HG03342 (cell line): Measurements from ENCODE around the gene STEAP2.

Experiments used
- ATAC-seq: cut with Tn5 transposase; IDR thresholded peaks from one replicate; pipeline ENCODE4 v1.9.1; 2021; ENCODE audit warnings: mild to moderate bottlenecking, moderate library complexity; ENCODE audit not compliant: unreplicated experiment

The STEAP2 gene

DNA sequence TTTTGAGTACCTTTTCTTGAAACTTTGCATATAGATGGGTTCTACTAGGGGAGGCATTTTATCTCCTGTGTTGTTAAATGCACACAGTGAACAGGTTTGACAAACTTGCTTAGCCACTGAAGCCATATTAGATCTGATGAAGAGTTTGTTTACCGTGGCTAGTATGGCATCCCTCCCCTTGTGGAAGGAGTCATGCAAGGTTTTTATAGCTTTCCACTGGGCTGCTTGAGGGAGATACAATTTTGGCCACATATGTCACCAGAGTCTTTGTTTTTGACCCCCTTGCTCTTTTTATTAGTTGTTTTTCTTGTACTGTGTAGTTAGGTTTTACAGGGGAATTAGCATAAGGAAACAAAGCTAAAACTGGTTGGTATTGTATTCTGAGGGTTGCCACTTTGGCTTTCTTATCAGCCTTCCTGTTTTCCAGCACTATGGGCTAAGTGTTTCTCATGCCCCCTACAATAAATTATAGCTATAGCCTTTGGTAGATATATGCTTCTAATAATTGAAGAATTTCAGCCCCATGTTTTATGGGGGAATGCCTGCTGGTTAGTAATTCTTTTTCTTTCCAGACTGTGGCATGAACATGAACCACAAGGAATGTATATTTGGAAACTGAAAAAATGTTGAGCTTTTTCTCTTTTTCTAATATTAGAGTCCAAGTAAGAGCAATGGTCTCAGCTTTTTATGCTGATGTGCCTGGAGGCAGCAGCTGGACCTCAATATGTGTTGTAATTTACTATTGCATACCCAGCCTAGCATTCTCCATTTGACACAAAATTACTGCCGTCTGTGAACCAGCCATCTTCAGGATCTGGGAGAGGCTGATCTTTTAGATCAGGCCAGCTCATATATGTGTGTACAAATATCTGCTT lies 18.4 kb upstream of the STEAP2 start:
- ATAC-seq: no peak

DNA sequence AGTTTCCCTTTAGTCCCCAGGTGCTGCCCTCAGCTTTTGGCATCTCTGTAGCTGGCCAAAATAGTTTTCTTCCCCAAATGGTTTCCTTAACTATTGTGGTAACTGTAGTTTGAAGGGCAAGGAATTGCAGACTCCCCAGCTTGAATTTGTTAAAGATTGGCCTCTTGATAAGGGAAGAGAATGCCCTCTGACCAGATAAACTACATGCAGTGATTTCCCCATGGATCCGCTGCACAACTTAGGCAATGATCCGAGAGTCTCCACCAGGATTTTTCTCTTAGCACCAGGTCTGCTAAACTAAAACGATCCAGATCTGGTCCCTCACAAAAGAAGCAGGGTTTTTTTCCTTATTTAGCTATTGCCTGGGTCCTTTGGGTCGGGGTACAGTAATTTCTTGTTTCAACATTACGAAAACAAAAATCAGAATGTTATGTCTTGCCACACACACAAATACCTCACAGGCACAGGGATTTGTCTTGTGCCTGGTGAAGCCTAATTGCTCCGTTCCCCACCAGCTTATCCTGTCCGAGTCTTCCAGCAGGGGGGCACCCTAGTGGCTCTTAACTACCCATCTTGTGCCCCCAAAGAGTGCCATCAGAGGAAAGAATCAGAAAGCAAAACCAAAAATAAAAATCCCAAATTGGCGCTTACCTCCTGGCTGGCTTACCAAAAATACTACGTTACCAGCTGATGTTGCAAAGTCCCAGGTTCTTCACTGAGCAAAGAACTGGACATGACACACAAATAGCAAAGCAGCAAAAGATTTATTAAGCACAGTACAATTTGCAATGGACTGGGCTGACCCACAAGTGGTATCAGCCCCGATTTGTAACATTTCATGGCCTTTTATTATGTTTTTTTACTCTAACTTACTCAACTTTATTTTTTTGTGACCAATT lies 16.4 kb upstream of the STEAP2 start:
- no peak for ATAC-seq

DNA sequence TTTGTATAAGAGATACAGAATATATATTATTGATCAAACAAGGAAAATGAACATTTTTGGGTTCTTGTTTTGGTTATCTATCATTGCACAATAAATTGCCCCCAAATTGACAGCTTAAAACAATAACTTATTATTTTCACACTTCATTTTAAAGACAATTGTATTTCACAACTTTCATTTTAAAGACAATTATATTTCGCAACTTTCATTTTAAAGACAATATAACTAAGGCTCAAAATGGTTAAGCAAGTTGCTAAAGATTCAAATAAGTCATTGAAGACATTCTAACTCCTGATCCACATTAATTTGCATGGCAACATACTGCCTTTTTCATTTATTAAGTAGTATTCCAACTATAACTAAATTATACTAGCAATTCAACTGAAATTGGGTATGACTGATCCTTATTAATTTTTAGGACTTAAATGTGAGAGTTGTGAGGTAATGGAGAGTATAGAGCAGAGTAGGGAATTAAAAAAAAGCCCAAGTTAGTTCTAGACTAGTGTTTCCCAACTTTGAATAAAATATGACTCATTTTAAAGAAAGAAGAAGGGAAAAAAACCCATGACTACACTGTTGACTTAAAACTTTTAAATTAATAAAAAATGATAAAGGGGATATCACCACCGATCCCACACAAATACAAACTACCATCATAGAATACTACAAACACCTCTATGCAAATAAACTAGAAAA lies 9.9 kb upstream of the STEAP2 start:
- ATAC-seq: no peak

DNA sequence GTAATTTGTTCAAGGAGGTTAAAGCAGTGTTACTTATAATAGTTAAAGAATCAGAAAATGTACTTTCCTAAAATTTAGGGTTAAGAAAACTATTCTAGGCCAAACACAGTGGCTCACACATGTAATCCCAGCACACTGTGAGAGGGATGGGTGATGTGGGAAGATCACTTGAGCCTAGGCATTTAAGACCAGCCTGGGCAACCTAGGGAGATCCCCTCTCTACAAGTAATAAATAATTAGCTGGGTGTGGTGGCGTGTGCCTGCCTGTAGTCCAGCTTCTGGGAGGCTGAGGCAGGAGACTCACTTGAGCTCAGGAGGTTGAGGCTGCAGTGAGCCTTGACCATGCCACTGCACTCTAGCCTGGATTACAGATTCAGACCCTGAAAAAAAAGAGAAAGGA lies 3.6 kb upstream of the STEAP2 start:
- no peak for ATAC-seq

DNA sequence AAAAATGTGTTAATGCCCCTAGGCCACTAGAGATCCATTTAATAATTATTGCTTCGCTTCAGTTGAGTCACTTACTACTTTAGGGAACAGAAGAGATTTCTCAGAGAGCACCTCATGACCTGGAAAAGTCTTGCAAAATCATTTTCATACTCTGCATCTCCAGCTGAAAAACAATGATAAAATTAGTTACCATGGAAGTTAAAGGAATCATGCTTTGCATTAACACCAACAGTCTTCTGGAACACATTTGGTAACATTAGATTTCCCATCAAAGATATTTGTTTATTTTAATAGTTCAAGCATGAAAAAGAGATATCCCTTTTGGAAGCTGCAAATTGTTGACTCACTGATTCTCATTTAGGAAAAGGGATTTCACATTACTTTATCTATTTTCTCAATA lies 1.8 kb upstream of the STEAP2 start:
- no peak for ATAC-seq

DNA sequence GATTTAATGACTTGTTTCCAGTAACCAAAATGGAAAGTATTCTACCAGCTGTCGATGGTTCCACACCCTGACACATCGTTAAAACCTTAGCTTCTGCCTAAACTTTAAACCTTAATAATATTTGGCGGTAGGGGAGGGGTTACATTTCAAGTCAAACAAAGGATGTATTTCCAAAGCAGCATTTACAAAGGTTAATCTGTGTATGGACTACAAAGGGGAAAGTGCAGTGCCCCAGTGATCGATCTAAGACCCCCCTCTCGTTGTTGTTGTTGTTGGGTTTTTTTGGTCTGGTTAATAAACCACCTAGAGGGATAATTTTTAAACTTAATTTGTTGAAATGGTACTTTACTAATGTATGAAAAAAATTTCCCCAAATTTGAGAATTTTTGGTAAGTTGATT lies 1.1 kb upstream of the STEAP2 start:
- ATAC-seq: no peak

DNA sequence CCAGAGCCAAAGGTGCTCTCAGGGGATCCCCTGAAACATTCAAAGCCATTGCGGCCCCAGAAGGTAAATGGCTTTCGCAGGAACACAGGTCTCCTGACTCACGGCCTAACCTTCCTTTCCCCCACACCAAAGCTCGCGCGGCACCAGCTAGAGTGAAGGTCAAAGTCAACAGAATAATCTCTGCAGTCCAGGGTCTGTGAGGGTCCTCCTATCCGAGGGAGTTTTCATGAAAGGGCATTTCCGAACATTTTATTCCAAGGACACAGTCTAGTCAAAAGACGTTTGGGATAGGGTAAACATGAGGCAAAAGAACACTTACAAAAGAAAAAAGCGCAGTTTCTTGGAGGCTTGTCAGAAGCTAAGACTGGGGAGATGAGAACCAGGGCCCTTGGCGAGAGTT lies 559 bp upstream of the STEAP2 start:
- peak; percentile 9 for ATAC-seq

DNA sequence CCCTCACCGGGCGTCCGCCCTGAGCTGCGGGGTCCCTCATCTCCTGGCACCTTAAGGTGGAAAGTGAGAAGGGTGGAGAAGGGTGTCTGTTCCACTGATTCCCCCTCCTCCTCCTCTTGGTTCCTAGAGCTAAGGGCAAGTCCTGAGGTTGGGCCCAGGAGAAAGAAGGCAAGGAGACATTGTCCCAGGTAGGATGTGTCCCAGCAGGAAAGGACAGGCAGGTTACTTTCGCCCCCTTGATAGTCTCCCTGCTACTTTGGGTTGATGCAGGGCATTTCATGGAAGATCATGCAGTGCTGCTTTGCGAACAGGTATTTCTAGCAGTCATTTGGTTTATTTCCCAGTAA lies 582 bp downstream of the STEAP2 start:
- no peak for ATAC-seq

DNA sequence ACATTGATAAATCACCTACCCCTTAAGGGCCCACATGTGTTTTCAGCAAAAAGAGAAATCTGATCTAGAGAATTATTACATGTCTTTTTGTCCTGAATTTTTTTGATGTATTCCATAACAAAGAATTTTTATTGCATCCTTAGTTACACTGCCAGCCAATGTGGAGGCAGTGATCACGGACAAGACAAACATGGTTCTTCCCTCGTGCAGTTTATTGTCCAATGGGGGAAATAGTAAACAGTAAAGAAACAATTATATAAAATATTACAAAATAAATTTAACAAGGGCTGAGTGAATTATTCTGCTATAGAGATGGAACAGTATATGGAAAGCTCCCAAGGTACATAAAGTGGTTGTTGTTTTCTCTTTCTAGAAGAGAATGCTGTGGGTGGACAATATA lies 2.0 kb downstream of the STEAP2 start:
- no peak for ATAC-seq

DNA sequence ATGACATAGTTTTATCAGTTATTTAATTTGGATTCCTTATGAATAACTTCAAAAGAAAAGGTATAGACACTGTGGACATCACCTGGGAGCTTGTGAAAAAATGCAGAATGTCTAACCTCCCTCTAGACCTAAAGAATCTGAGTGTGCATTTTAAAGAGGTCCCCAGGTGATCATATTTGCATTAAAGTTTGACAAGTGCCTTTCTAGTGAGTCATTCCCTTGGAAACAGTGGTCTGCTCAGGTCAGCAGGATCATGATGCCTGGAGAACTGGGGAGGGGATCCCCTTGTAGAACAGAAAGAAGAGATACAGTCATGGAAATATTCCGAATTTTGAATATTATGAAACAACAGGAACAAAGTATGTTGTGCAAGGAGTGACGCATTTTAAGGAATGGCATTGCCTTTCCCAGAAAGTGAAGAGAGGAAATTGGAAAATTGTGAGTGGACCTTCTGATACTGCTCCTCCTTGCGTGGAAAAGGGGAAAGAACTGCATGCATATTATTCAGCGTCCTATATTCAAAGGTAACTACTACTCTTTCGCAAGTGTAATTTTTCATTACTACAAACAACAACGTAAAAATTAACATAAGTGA lies 4.6 kb downstream of the STEAP2 start:
- ATAC-seq: no peak

DNA sequence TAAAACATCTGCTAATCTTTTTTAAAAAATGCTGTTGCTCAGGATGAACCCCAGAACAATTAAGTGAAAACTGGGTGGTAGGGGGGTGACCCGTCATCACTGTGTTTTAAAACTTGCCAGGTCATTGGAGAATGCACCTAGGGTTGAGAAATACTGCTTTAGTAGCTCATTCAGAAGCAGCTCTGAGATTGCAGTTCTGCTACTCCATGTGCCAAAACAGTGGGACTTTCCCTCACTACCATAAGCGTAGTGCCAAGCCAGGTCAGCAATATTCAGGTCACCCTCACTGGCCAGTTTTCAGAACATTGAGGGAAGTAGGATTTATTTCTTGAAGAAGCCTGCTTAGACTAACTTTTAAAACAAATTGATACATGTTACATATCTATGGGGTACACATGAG lies 5.2 kb downstream of the STEAP2 start:
- ATAC-seq: no peak

DNA sequence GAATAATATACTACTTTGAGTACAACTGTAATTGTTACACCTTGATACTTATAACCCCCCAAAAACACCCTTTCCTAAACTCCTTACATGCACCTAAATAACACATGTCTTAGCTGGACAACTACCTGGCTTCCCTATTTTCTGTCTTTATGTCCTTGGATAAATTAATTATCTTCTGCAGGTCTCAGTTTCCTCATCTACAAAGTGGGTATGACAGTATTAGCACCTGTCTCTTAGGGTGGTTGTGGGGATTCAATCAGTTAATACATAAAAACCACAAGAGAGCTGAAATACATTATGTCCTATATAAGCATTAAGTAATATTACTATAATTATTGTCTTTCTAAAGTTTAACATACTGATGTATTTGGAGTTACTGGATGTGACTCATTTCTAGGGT lies 10.8 kb downstream of the STEAP2 start:
- no peak for ATAC-seq

DNA sequence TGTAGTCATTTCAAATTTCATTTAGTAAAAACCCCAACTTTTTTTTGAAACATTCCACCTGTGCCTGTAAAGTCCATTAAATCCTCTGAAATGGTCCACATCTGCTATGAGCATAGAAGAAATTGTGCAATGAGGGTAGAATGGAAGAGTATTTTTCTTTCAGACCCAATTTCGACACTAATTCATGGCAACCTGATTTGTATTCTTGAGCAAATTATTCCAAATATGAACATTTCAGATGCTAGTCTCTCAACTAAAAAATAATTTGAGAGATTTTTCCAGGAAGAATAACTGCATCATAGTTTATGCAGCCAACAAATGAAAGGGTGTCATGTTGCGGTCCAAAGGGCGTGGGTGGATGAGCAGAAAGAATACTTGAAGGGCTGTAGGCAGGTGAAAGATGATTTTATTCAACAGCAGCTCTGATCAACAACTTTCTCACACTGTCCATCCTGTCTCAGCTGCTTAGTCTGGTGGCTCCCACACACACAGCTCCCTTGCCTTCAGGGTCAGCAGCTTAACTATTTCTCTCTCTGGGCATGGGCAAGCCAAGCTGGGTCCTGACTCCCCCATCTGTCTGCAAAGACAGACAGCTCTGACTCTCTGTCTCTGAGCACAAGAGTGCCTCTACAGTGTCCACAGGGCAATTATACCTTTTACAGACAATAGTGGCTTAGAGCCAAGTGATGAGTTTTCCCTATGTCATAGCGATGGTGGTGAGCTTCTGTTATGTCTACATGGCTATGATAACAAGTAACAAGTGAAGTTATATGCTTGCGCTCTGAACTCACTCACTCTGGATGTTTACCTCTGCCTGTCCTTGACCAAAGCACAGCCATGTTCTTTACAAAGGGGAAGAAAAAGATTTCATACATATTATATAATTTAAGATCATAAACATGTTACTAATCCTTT lies 11.5 kb downstream of the STEAP2 start:
- no peak for ATAC-seq

DNA sequence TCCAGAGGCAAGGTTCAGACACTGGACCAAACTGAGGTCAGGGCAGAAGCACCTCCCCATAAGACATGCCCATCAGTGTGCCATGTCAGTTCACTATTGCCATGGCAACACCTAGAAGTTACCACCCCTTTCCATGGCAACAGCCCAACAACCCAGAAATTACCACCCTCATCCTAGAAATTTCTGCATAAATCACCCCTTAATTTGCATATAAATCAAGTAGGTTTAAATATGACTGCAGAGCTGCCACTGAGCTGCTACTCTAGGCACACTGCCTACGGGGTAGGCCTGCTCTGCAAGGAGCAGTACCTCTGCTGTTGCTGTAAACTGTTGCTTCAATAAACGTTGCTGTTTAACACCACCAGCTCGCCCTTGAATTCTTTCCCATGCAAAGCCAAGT lies 12.7 kb downstream of the STEAP2 start:
- ATAC-seq: no peak

DNA sequence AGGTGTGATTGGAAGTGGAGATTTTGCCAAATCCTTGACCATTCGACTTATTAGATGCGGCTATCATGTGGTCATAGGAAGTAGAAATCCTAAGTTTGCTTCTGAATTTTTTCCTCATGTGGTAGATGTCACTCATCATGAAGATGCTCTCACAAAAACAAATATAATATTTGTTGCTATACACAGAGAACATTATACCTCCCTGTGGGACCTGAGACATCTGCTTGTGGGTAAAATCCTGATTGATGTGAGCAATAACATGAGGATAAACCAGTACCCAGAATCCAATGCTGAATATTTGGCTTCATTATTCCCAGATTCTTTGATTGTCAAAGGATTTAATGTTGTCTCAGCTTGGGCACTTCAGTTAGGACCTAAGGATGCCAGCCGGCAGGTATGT lies 13.6 kb downstream of the STEAP2 start:
- no peak for ATAC-seq

DNA sequence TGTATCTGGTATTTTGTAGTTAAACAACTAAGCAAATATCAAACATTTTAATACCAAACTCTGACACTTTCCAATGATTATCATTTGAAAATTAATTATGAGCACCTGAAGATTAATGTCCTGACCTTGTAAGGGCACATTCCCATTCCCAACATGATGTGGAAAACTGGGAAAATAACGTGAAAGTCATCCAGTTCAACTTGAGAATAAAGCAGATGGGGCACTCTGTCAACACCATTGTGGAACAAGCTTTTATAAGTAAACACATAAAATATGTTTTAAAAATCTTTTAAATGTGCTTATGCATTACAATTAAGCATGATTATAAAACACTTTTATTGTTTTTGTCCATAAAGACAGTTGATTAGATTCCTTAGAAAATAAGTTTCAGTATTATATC lies 14.1 kb downstream of the STEAP2 start:
- ATAC-seq: no peak

DNA sequence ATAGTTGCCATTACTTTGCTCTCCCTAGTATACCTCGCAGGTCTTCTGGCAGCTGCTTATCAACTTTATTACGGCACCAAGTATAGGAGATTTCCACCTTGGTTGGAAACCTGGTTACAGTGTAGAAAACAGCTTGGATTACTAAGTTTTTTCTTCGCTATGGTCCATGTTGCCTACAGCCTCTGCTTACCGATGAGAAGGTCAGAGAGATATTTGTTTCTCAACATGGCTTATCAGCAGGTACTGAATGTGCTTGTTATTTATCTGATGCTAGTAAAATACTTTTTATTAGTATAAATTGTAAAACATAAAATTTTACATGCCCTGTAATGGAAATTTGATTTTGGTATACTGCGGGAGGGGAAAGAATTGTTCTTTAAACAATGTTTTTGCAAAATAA lies 15.7 kb downstream of the STEAP2 start:
- no peak for ATAC-seq

DNA sequence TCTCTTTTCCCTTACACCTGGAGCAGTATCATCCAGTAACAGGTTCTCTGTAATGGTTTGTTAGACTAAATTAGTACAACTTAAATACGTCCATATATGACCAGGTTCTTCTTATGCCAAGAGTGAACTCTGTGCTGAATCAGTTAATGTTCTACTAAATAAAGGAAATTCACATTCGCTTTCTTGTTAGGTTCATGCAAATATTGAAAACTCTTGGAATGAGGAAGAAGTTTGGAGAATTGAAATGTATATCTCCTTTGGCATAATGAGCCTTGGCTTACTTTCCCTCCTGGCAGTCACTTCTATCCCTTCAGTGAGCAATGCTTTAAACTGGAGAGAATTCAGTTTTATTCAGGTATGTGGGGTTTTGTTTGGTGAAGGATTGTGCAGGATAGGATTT lies 18.1 kb downstream of the STEAP2 start:
- ATAC-seq: no peak

DNA sequence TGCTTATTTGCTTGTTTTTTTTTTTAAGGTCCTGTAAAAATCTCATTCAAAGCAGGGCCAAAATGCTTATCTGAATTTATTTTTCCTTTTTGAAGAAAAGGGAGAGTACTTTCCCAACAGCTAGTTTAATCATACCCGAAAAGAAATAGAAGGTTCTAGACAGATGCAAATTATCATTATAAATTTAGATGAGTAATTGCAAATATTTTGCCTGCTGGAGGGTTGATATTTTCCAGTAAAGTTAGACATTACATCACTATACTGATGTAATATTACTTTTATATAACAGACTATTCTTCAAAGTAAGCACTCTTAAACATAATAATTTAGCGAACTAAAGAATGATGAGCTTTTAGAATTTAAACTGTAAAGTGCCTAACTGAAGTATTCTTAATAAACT lies 19.3 kb downstream of the STEAP2 start:
- no peak for ATAC-seq

DNA sequence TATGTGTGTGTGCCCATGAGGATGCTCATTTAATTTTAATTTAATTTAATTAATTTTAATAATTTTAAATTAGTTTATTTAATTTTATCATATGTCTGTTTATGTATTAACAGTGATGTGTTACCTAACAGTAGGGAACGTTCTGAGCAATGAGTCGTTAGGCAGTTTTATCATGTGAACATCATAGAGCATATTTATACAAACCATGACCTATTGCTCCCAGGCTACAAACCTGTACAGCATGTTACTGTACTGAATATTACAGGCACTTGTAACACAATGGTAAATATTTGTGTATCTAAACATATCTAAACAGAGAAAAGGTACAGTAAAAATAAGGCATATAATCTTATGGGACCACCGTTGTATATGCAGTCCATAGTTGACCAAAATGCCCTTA lies 19.8 kb downstream of the STEAP2 start:
- ATAC-seq: no peak
